Astrocyte of the spinal cord (primary cell): ENCODE data around the gene AOC1.

Experiments
- DNase-seq: peaks from one replicate; pipeline ENCODE4 v3.0.0; 2011; ENCODE audit warnings: low read depth, low spot score
- H3K4me3 ChIP-seq: 2 replicates; pipeline ENCODE4 v1.5.1; 2011; ENCODE audit warnings: low read depth, mild to moderate bottlenecking, low read length, moderate library complexity
- CTCF ChIP-seq: IDR thresholded peaks from 2 replicates; pipeline ENCODE4 v1.5.1; 2012; ENCODE audit warnings: low read depth, mild to moderate bottlenecking, low read length, inconsistent platforms
- in situ Hi-C: cut with HindIII; loops from 2 replicates; pipeline ENCODE4 v1.10.0; 2017; ENCODE audit warnings: low sequenced_read_pairs

Gene AOC1

GRCh38 chr7:150814328-150815001 is 37.9 kb upstream of the AOC1 start:
- in situ Hi-C loops, result no loop called here
- DNase-seq, result no peak
- no peak for TF ChIP-seq CTCF
- no peak overlapping the region for H3K4me3 ChIP-seq

- in situ Hi-C loops, result no loop called here
- no peak for DNase-seq
- H3K4me3 ChIP-seq, result no peak overlapping the region
- TF ChIP-seq CTCF, result no peak
Measured at GRCh38 chr7:150818971-150819370, 33.3 kb upstream of the AOC1 start.

- H3K4me3 ChIP-seq, result no peak overlapping the region
- no peak for DNase-seq
- in situ Hi-C loops, result no loop called here
- TF ChIP-seq CTCF, result no peak
Measured at GRCh38 chr7:150820148-150820547, 32.2 kb upstream of the AOC1 start.

- in situ Hi-C loops, result no loop called here
- H3K4me3 ChIP-seq, result no peak overlapping the region
- TF ChIP-seq CTCF, result no peak
- no peak for DNase-seq
Measured at GRCh38 chr7:150820578-150821198, 31.6 kb upstream of the AOC1 start.

- in situ Hi-C loops, result no loop called here
- DNase-seq, result no peak
- no peak for TF ChIP-seq CTCF
- H3K4me3 ChIP-seq, result no peak overlapping the region
Measured at GRCh38 chr7:150823043-150823442, 29.3 kb upstream of the AOC1 start.

GRCh38 chr7:150823484-150824126 is 28.7 kb upstream of the AOC1 start:
- no peak for TF ChIP-seq CTCF
- in situ Hi-C loops, result no loop called here
- DNase-seq, result no peak
- H3K4me3 ChIP-seq, result no peak overlapping the region
